ENCODE measurements around the gene GSK3A.
"Not testable (repeated sequence)": the region's sequence is repeated elsewhere in the genome, so short reads cannot be mapped to it uniquely, and the experiment has no call there.

Gene GSK3A

GRCh38 chr19:42268142-42268703 is 25.8 kb upstream of the GSK3A start:
- no peaks in the 10 kb centered on the region for H3K9me3 ChIP-seq (ENCODE audit: insufficient read depth, low read depth, low read length)
- H3F3A ChIP-seq (ENCODE audit: low read depth), result no peaks in the 10 kb centered on the region
- H2AFZ ChIP-seq (ENCODE audit: low read length), result peak overlapping the region; percentile 96
- no peaks in the 10 kb centered on the region for H3K9me2 ChIP-seq (replicated peaks; ENCODE audit: low read depth, low read length)
- no peaks in the 10 kb centered on the region for H3K36me3 ChIP-seq (ENCODE audit: insufficient read depth, low read length)
- H4K20me1 ChIP-seq (ENCODE audit: insufficient read depth, low read length, poor library complexity, severe bottlenecking), result no peaks in the 10 kb centered on the region
- peaks cover 21% of the 10 kb centered on the region for H3K4me1 ChIP-seq (ENCODE audit: insufficient read depth, low read length, poor library complexity, severe bottlenecking)
- peaks cover 33% of the 10 kb centered on the region for H3K79me2 ChIP-seq (ENCODE audit: insufficient read depth, low read length)
- no peaks in the 10 kb centered on the region for H3K27me3 ChIP-seq (ENCODE audit: insufficient read depth, low read length, poor library complexity, severe bottlenecking)
- peak overlapping the region; percentile 83 for H3K4me3 ChIP-seq (ENCODE audit: low read length, poor library complexity, severe bottlenecking)
- H3K4me2 ChIP-seq (ENCODE audit: low read depth, low read length, poor library complexity, severe bottlenecking), result peak overlapping the region; percentile 80
- peak overlapping the region; percentile 89 for H3K9ac ChIP-seq (ENCODE audit: low read depth, low read length, poor library complexity, severe bottlenecking)
- TF ChIP-seq CTCF (conservative IDR thresholded peaks at IDR 0.05; ENCODE audit: low read length), result no peak
- TF ChIP-seq EZH2phosphoT487 (IDR thresholded peaks at IDR 0.05; ENCODE audit: borderline replicate concordance), result no peak

- H3K79me2 ChIP-seq (ENCODE audit: insufficient read depth, low read length), result peaks cover 32% of the 10 kb centered on the region
- H3K4me3 ChIP-seq (ENCODE audit: low read length, poor library complexity, severe bottlenecking), result peak overlapping the region; percentile 83
- H3K36me3 ChIP-seq (ENCODE audit: insufficient read depth, low read length), result no peaks in the 10 kb centered on the region
- H3F3A ChIP-seq (ENCODE audit: low read depth), result no peaks in the 10 kb centered on the region
- TF ChIP-seq EZH2phosphoT487 (IDR thresholded peaks at IDR 0.05; ENCODE audit: borderline replicate concordance) (no peak), CTCF (conservative IDR thresholded peaks at IDR 0.05; ENCODE audit: low read length) (no peak)
- H3K27me3 ChIP-seq (ENCODE audit: insufficient read depth, low read length, poor library complexity, severe bottlenecking), result no peaks in the 10 kb centered on the region
- H3K9me3 ChIP-seq (ENCODE audit: insufficient read depth, low read depth, low read length), result no peaks in the 10 kb centered on the region
- no peaks in the 10 kb centered on the region for H4K20me1 ChIP-seq (ENCODE audit: insufficient read depth, low read length, poor library complexity, severe bottlenecking)
- H3K9me2 ChIP-seq (replicated peaks; ENCODE audit: low read depth, low read length), result no peaks in the 10 kb centered on the region
- H3K4me2 ChIP-seq (ENCODE audit: low read depth, low read length, poor library complexity, severe bottlenecking), result peak overlapping the region; percentile 80
- H3K4me1 ChIP-seq (ENCODE audit: insufficient read depth, low read length, poor library complexity, severe bottlenecking), result peaks cover 21% of the 10 kb centered on the region
- peak overlapping the region; percentile 89 for H3K9ac ChIP-seq (ENCODE audit: low read depth, low read length, poor library complexity, severe bottlenecking)
- H2AFZ ChIP-seq (ENCODE audit: low read length), result peak overlapping the region; percentile 96
These were observed 25.3 kb upstream of the GSK3A start for GRCh38 chr19:42267644-42268141.

GRCh38 chr19:42266928-42267603 is 24.7 kb upstream of the GSK3A start:
- Histone ChIP-seq H3K4me2 (ENCODE audit: low read depth, low read length, poor library complexity, severe bottlenecking) (peak overlapping the region; percentile 80), H2AFZ (ENCODE audit: low read length) (peak overlapping the region; percentile 96), H3K9ac (ENCODE audit: low read depth, low read length, poor library complexity, severe bottlenecking) (peak overlapping the region; percentile 89), H3K4me1 (ENCODE audit: insufficient read depth, low read length, poor library complexity, severe bottlenecking) (peaks cover 21% of the 10 kb centered on the region), H3K79me2 (ENCODE audit: insufficient read depth, low read length) (peaks cover 26% of the 10 kb centered on the region), H3K4me3 (ENCODE audit: low read length, poor library complexity, severe bottlenecking) (peak overlapping the region; percentile 83)
- not testable (repeated sequence) for H3K9me2 ChIP-seq (replicated peaks; ENCODE audit: low read depth, low read length); H3F3A ChIP-seq (ENCODE audit: low read depth); H4K20me1 ChIP-seq (ENCODE audit: insufficient read depth, low read length, poor library complexity, severe bottlenecking); H3K27me3 ChIP-seq (ENCODE audit: insufficient read depth, low read length, poor library complexity, severe bottlenecking); H3K9me3 ChIP-seq (ENCODE audit: insufficient read depth, low read depth, low read length); H3K36me3 ChIP-seq (ENCODE audit: insufficient read depth, low read length)

GRCh38 chr19:42266105-42266504 is 23.7 kb upstream of the GSK3A start:
- not testable (repeated sequence) for H3K9me2 ChIP-seq (replicated peaks; ENCODE audit: low read depth, low read length); H3F3A ChIP-seq (ENCODE audit: low read depth); H2AFZ ChIP-seq (ENCODE audit: low read length); H3K9ac ChIP-seq (ENCODE audit: low read depth, low read length, poor library complexity, severe bottlenecking); H3K4me2 ChIP-seq (ENCODE audit: low read depth, low read length, poor library complexity, severe bottlenecking); H3K9me3 ChIP-seq (ENCODE audit: insufficient read depth, low read depth, low read length); H3K27me3 ChIP-seq (ENCODE audit: insufficient read depth, low read length, poor library complexity, severe bottlenecking); H3K36me3 ChIP-seq (ENCODE audit: insufficient read depth, low read length); H3K4me3 ChIP-seq (ENCODE audit: low read length, poor library complexity, severe bottlenecking); H4K20me1 ChIP-seq (ENCODE audit: insufficient read depth, low read length, poor library complexity, severe bottlenecking)
- peaks cover 13% of the 10 kb centered on the region for H3K4me1 ChIP-seq (ENCODE audit: insufficient read depth, low read length, poor library complexity, severe bottlenecking)
- H3K79me2 ChIP-seq (ENCODE audit: insufficient read depth, low read length), result peaks cover 17% of the 10 kb centered on the region
